Measurements from ENCODE around the gene CSTF2.
A peak's percentile ranks its signal among the peaks of the same experiment; 100 is the strongest.
"Not testable (repeated sequence)": the region's sequence is repeated elsewhere in the genome, so short reads cannot be mapped to it uniquely, and the experiment has no call there.

CSTF2 gene, protein sequence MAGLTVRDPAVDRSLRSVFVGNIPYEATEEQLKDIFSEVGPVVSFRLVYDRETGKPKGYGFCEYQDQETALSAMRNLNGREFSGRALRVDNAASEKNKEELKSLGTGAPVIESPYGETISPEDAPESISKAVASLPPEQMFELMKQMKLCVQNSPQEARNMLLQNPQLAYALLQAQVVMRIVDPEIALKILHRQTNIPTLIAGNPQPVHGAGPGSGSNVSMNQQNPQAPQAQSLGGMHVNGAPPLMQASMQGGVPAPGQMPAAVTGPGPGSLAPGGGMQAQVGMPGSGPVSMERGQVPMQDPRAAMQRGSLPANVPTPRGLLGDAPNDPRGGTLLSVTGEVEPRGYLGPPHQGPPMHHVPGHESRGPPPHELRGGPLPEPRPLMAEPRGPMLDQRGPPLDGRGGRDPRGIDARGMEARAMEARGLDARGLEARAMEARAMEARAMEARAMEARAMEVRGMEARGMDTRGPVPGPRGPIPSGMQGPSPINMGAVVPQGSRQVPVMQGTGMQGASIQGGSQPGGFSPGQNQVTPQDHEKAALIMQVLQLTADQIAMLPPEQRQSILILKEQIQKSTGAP

DNA sequence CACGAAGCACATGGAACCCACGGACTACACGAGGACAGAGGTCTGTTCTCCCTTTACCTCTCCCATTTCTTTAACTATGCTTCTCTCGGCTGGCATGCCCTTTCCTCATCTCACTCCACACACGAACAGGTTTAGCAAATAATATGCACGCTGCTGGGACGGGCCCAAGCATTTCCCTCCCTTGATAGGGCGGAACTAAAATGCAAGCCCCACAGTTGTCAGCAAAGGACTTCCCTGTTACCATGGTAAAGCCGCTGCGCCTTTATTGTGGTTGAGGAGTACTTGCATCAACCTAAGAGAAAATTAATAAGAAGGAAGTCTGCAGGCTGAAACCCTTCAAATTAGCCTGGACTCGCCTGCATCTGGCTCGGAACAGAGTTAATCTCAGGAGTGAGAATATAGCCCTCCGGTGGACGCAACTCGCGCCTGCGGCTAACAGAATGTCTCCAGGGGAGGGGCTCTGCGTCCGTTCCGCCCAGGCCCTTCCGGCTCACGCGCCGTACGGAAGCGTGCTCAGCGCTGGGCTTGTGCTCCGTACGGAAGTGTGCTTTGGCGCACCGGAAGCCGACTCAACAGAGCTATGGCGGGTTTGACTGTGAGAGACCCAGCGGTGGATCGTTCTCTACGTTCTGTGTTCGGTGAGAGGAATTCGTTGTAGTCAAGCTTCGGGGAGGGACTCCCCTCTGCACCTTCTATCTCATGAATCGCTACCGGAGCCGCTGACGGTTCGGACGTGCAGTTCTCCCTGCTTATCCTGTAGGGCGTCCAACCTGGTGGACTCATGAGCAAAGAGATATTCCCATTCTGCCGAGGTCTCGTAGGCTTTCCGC is at the start of gene CSTF2:
Gene CSTF2 (plus strand): TSS at position 555 of the 830 bp plus-strand sequence. CDS start 26 bp downstream, at position 581.
- peak; percentile 82 for DNase-seq (ENCODE audit: low spot score)

DNA sequence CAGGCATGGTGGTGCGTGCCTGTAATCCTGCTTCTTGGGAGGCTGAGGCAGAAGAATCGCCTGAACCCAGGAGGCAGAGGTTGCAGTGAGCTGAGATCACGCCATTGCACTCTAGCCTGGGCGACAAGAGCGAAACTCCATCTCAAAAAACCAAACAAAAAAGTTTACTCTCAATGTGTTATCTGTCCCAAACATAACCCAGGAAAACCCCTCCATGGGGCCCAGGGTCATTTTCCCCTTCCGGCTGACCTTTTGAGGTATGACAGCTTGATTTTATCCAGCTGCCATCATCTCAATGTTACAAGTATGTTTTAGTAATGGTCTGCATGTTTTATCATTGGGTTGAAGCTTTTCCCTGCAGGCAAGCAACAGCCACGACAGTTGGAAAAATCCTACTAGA is 23.8 kb upstream of the CSTF2 start:
- DNase-seq (ENCODE audit: low spot score) = not testable (repeated sequence)

DNA sequence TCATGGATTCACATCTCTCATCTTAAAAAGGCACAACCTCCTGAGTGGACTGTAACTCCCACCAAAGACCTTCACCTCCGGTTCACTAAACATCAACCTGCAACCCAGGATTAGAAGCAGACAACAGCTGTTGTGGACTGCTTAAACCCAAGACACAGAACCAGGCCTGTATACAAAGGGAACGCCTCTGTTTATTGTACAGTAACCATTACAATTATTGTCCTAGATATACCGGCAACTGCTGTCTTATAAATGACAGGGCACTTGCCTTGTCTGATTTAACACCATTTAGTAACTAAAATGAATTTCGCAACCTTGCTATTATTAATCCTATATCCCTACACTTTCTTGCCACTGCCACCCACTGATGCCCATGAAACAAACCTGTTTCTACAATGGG is 22.8 kb upstream of the CSTF2 start:
- DNase-seq (ENCODE audit: low spot score) = no peak

DNA sequence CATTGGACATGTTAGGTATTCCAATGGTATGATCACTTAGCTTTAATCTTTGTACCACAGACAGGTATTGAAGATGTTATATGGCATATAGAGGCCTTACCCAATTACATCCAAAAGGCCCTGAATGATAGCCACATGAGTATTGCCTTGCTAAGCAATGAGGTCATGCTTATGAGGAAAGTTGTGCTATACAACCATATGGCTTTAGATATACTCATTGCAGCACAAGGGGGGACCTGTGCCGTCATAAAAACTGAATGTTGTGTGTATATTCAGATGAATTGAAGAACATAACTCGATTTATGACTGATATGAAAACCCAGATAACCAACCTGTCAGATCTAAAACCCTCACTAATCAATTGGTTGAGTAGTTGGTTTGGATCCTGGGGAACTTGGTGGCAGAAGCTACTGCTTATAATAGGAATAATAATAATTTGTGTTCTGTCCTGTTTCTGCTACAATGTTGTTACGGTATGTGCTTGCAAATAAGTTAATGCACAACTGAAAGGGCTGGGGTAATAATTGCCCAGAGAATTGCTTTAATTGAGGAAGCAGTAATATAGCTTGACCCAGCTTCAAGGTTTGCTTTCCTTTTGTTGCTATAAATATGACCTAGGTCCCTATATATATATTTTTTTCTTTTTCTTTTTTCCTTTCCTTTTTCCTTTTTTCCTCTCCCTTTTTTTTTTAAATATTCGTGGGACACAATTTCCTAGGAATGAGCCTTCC is 21.5 kb upstream of the CSTF2 start:
- no peak for DNase-seq (ENCODE audit: low spot score)

GRCh38 chrX:100802843-100803242 is 17.3 kb upstream of the CSTF2 start:
- no peak for DNase-seq (ENCODE audit: low spot score)

DNA sequence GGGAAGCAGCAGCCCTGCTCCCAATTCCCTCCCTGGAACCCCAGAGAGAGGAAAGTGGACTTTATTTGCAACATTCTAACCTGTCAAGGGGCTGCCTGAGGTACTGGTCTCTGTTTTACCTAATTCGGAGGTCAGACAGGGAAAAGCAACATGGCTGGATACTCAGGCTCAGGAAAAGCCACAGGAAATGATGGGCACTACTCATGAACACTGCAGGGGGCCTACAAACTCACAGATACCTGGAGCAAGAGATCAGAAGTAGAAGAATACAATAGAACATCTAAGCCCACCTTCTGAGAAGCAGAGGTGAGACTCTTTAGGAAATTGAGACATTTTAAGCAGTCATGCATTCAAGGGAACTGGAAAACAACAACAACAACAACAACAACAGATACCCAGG is 15.4 kb upstream of the CSTF2 start:
- DNase-seq (ENCODE audit: low spot score) = no peak

DNA sequence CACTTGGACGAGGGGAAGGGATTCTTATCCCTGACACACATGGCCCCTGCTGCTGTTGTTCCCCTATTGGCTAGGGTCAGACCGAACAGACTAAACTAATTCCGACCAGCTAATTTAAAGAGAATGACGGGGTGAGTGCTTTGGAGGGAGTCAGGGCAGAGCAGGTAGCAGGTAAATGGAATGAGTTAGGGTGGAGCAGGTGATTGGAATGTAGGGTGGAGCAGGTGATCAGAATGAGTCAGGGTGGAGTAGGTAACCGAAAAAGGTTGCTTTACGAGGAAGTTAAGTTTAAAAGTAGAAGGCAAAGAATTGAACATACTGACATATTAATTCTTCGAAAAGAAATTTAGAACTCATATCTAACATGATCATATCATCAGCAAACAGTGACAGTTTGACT is 11.9 kb upstream of the CSTF2 start:
- DNase-seq (ENCODE audit: low spot score) = not testable (repeated sequence)

DNA sequence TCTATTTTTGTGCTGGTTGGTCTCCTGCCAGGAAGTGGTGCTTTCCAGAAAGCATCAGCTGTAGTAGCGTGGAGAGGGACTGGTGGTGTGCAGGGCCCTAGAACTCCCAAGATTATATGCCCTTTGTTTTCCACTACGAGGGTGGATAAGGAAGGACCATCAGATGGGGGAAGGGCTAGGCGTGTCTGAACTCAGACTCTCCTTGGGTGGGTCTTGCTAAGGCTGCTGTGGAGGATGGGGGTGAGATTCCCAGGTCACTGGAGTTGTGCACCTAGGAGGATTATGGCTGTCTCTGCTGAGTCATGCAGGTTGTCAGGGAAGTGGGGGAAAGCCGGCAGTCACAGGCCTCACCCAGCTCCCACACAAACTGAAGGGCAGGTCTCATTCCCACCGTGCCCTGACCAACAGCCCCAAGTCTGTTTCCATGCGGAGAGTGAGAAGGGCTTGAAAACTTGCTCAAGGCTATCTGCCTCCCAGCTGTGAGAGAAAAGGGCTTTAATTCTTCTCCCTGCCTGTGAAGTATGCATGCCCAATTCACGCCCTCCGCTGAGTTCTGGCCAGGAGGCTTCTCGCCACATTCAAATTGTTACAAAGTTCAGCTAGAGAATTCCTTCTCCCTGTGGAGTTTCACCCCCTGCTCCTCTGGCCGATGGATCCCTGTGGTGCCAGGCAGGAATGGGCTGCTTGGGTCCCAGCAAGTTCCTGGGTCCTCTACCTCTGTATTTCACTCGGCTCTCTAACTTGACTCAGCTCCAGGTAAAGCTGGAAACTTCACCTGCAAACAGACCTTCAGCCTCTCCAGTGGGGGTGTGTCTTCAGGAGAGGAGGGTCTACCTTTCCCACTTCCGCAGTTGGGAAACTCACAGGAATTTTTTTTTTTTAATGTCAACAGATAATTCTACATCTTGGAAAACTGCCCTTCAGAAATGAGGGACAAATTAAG is 7.7 kb upstream of the CSTF2 start:
- DNase-seq (ENCODE audit: low spot score) = no peak

DNA sequence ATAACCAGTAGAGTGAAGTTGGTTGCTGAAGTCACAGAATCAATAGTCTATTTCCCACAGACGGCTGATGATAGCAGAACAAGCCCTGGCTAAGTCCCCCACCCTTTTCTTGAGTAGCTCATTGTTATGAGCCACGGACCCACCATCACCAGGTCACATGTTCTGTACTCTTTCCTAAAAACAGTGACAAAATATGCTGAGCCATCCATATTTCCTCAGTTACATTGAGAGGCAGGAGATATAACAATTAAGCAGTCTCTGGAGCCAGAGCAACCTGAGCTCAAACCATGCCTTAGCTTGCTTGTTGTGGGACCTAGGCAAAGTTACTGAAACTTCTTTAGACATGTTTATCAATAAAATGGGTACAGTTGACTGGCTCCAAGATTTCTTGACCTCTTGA is 2.9 kb upstream of the CSTF2 start:
- DNase-seq (ENCODE audit: low spot score) = no peak

DNA sequence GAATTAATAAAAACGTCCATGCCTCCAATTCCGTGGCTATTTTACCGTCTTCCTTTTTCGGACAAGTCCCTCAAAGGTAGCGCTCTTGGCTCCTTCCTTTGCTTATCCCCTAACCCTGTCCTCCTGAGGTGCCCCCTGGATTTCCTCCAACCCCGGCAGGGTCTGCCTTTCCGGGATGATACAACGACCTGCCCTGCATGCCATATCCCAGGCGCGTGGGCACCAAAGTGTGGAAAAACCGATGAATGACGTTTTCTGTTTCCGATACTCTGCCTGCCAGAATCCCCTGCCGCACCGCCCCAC is 706 bp upstream of the CSTF2 start:
- no peak for DNase-seq (ENCODE audit: low spot score)

DNA sequence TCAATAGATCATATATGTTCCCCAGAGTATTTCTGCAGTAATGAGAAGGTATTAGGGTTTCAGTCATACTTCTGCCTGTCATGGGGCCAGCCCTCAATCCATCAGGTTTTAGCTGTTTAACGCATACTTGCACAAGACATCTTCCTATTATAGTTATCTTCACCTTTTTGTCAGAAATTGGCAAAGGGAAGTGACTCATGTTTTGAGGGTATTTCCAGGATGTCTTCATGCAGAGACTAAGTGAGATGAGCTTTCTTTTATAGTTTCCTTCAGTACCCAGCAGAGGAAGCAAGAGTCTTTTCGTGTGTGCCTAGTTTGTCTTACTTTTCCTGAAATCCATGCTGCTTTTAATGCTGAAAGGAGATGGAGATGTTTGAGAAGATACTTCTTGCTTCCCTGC is 9.5 kb downstream of the CSTF2 start:
- no peak for DNase-seq (ENCODE audit: low spot score)

- no peak for DNase-seq (ENCODE audit: low spot score)
Measured at GRCh38 chrX:100830143-100830542, 10.0 kb downstream of the CSTF2 start.

GRCh38 chrX:100830547-100830946 is 10.4 kb downstream of the CSTF2 start:
- DNase-seq (ENCODE audit: low spot score) = no peak

- DNase-seq (ENCODE audit: low spot score) = peak; percentile 14
Measured at GRCh38 chrX:100831219-100831946, 11.2 kb downstream of the CSTF2 start.

DNA sequence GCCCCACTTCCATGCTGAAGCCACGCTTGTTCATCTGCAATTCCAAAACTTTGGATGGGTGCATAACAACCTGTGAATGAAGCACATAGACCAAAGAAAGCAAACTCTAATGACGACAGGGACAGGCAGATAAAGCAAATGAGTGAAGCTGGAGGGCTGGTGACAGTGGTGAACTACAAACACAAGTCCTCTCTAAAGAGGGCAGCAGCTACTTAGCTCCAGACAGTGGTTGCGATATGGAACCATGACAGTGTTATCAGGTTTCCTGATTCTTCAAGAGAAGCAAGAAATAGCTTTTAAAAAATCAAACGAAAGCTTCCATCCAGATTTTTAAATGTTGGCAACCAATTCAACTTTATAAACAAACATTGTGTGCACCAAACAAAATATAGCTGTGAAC is 30.1 kb downstream of the CSTF2 start:
- DNase-seq (ENCODE audit: low spot score) = no peak

GRCh38 chrX:100852810-100853209 is 32.6 kb downstream of the CSTF2 start:
- DNase-seq (ENCODE audit: low spot score) = no peak

GRCh38 chrX:100863326-100863864 is 43.2 kb downstream of the CSTF2 start:
- no peak for DNase-seq (ENCODE audit: low spot score)

- DNase-seq (ENCODE audit: low spot score) = peak; percentile 0
Measured at GRCh38 chrX:100864657-100865391, 44.6 kb downstream of the CSTF2 start.

GRCh38 chrX:100868273-100868672 is 48.1 kb downstream of the CSTF2 start:
- DNase-seq (ENCODE audit: low spot score) = no peak

DNA sequence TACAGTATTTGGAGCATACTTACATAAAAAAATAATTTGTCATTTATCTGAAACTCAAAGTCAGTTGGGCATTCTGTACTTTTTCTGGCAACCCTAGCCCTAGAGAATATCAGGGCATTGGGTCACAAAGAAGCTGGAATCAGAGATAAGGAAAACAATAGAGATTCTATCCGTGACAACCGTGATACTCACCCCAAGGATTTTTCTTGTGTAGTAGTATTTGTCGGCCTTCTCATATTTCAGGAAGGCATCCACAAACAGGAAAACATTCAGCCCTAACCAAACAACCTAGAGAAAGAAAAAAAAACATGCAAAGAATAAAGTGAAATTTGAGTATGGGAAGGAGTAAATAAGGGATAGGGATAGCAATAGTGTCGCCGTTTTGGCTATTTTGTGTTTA is 50.3 kb downstream of the CSTF2 start:
- DNase-seq (ENCODE audit: low spot score) = no peak

Data from putamen (tissue), 1 donor.